ENCODE results near the gene SLX9. TPM values are rescaled to one million over a fixed set of nuclear protein-coding genes. Genes with fewer than 3 reads are reported as not detected.

SLX9 gene
- total RNA-seq, 3 donors from 2014 or later, result 15.8 to 17.7 (median 17.0) TPM

DNA sequence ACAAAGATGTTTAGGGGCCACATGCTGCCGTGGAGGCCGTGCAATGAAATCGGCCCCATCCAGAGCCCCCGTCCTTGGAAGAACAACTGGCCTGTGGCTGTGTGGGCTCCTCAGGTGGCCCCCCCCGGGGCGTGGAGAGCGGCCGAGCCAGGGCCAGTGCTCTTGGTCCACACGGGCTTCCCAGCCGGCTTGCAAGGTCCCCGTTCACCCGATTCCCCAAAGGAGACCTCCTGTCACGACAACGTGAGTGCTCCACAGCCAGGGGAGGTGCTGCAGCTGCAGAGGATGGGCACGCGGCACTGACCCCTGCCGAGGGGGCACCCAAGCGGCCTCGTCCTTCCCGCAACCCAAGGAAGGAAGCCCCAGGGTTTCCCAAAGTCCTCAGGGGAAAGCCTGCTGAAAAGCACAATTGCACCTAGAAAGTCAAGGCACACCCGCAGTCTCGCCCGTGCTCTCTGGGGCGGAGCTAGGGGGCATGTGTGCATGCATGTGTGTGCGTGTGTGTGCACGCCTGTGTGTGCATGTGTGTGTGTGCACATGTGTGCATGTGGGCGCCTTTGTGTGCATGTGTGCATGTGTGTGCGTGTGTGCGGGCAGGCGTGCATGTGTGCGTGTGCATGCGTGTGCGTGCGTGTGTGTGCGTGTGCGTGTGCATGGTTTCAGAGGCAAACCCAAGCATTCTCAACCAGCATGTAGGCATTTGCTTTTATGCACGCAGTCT is 48.2 kb downstream of the SLX9 start:
- TF ChIP-seq, protein P1, sequence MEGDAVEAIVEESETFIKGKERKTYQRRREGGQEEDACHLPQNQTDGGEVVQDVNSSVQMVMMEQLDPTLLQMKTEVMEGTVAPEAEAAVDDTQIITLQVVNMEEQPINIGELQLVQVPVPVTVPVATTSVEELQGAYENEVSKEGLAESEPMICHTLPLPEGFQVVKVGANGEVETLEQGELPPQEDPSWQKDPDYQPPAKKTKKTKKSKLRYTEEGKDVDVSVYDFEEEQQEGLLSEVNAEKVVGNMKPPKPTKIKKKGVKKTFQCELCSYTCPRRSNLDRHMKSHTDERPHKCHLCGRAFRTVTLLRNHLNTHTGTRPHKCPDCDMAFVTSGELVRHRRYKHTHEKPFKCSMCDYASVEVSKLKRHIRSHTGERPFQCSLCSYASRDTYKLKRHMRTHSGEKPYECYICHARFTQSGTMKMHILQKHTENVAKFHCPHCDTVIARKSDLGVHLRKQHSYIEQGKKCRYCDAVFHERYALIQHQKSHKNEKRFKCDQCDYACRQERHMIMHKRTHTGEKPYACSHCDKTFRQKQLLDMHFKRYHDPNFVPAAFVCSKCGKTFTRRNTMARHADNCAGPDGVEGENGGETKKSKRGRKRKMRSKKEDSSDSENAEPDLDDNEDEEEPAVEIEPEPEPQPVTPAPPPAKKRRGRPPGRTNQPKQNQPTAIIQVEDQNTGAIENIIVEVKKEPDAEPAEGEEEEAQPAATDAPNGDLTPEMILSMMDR (IDR thresholded peaks at IDR 0.05), result no peak
- TF ChIP-seq POLR2A (IDR thresholded peaks at IDR 0.05) (no peak), POLR2AphosphoS5 (IDR thresholded peaks at IDR 0.05) (no peak)
- Histone ChIP-seq H3K4me3 (no peak overlapping the region), H3K4me1 (peaks cover 0 to 4% of the 10 kb centered on the region in 2 donors), H3K9me3 (no peaks in the 10 kb centered on the region), H3K27ac (no peak overlapping the region), H3K27me3 (no peaks in the 10 kb centered on the region), H3K36me3 (no peaks in the 10 kb centered on the region)
- DNase-seq (ENCODE audit: low spot score in 2 of 2), result no peak
- intact Hi-C loops (cut with DNase I; ENCODE audit: low total_unique reads), result no loop called here

DNA sequence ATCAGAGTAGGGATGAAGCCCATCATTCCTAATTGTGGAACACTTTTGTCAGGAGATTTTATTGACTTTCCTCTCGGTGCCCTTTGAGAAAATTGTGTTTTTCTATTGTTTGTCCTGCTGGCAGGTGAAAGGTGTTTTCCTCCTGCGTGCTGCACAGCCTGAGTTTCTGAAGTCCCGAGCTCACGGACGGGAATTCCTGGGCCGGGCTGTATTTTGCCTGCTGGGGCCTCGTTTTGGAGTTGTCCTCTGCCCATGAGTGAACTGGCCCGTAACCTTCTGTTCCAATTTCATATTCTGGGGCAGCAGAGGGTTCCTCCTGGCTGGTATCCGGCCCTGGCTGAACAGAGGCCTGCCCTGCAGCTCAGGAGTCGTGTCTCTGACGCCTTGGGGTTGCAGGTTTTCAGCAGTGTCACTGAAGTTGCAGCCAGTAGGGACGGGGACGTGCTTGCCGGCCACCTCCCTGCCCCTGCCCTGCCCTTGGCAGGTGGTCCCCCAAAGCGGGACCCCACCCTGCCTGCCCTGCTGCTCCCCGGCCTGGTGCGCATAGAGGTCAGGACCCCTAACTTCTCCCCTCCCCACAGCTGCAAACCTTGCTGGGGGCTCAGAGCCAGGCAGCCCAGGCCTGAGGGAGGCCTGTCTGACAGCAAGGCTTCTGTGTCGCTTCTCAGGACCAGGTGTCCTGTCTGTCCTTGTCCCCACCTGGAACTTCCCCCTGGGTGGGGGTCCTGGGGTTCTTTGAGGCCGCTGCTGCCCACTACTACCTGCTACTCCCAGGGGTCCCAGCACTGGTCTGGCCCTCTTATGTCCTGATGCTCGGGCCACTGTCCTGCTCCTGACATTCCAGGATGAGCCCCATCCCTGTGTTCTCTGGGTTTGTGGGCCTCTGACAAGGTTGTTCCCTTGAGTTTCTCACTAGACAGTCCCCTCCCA is 49.0 kb downstream of the SLX9 start:
- H3K27me3 ChIP-seq, result no peaks in the 10 kb centered on the region
- H3K4me3 ChIP-seq, result no peak overlapping the region
- no peak overlapping the region for H3K27ac ChIP-seq
- no peak for TF ChIP-seq POLR2A (IDR thresholded peaks at IDR 0.05)
- TF ChIP-seq, protein P1 (IDR thresholded peaks at IDR 0.05), result no peak
- no peak for TF ChIP-seq POLR2AphosphoS5 (IDR thresholded peaks at IDR 0.05)
- no peaks in the 10 kb centered on the region for H3K9me3 ChIP-seq
- peaks cover 0 to 5% of the 10 kb centered on the region in 2 donors for H3K4me1 ChIP-seq
- no peaks in the 10 kb centered on the region for H3K36me3 ChIP-seq
- DNase-seq (ENCODE audit: low spot score in 2 of 2), result no peak
- intact Hi-C loops (cut with DNase I; ENCODE audit: low total_unique reads), result no loop called here

DNA sequence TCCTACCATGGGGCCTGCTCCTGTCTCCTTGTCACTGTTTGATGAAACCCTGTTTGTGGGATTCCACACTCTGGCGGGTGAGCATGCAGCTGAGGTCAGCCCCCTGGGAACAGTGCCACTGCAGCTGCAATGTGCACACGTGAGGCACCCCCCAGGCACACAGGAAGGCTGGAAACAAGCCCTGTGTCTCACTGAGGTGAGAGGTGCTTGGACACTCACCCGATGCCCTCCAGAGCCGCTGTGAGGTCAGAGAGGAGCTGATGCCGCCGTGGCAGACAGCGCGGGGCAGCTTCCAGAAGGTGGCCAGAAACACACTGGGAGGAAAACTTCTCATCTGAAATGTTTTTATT is 49.7 kb downstream of the SLX9 start:
- H3K4me1 ChIP-seq, result peaks cover 0 to 6% of the 10 kb centered on the region in 2 donors
- intact Hi-C loops (cut with DNase I; ENCODE audit: low total_unique reads), result no loop called here
- DNase-seq (ENCODE audit: low spot score in 2 of 2), result no peak
- TF ChIP-seq, protein P1 (IDR thresholded peaks at IDR 0.05), result no peak
- no peak for TF ChIP-seq POLR2A (IDR thresholded peaks at IDR 0.05)
- H3K9me3 ChIP-seq, result no peaks in the 10 kb centered on the region
- H3K36me3 ChIP-seq, result no peaks in the 10 kb centered on the region
- no peak overlapping the region for H3K27ac ChIP-seq
- no peaks in the 10 kb centered on the region for H3K27me3 ChIP-seq
- no peak overlapping the region for H3K4me3 ChIP-seq

DNA sequence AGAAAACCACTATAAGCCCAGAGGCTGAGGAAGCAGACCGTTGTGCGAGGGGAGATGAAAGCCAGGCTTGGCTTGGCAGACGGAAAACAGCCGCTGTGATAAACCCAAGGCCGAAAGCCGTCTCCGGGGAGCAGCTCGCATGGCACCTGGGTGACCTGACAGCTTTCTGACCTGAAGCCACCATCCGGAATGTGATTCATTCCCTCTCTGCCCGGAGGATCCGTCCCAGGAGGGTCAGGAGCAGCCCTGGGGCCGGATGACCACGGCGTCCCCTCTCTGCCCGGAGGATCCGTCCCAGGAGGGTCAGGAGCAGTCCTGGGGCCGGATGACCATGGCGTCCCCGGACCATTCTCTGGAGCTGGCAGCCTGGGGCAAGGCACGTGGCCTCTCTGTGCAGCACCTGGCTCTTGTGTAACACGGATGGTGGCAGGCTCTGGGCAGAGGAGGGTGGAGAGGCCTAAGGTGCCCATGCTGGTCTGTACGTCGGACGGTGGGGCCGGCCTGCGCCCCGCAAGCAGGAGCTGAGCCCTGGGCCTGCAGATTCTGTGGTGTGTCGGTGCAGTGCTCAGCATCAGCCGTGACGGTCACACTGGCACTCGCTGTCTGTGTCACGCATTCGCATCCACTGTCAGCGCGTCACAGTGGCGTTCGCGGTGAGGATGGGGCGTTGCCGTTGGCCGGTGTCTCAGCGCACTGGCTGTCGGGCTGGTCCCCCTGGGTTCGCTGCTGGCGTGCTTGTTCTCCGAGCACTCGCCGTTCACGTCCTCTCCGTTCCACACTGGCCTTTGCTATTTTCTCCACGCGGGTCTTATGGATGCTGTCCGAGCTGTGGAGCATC is 50.3 kb downstream of the SLX9 start:
- intact Hi-C loops (cut with DNase I; ENCODE audit: low total_unique reads), result no loop called here
- Histone ChIP-seq H3K4me1 (peaks cover 5 to 8% of the 10 kb centered on the region in 2 donors), H3K36me3 (no peaks in the 10 kb centered on the region), H3K27me3 (no peaks in the 10 kb centered on the region), H3K27ac (no peak overlapping the region), H3K4me3 (no peak overlapping the region), H3K9me3 (no peaks in the 10 kb centered on the region)
- no peak for TF ChIP-seq POLR2AphosphoS5 (IDR thresholded peaks at IDR 0.05)
- TF ChIP-seq, protein P1 (IDR thresholded peaks at IDR 0.05), result no peak
- TF ChIP-seq POLR2A (IDR thresholded peaks at IDR 0.05), result no peak
- no peak for DNase-seq (ENCODE audit: low spot score in 2 of 2)

Measured in breast epithelium (tissue), 4 donors.